A673 (cell line): ENCODE results near the gene SERPINB8. TPM values are rescaled to one million over a fixed set of nuclear protein-coding genes. Genes with fewer than 3 reads are reported as not detected.
A peak's percentile ranks its signal among the peaks of the same experiment; 100 is the strongest.

Experiments
- BruUV-seq: library from RNA; stranded (reverse); fragments of 400-500 nt; replicated peaks from 2 replicates; lab custom pipeline; 2021; lab: Mats Ljungman, UMichigan
- CTCF ChIA-PET: fragments of 300-600 bp; sonication (Branson Sonifier 250); formaldehyde crosslinking; loops from one replicate; lab custom pipeline; 2022; ENCODE audit warnings: antibody characterized with exemption; lab: Charles Lee
- POLR2A ChIA-PET: fragments of 300-600 bp; sonication (Branson Sonifier 250); formaldehyde crosslinking; loops from one replicate; lab custom pipeline; 2022; ENCODE audit warnings: antibody characterized with exemption; ENCODE audit not compliant: low non-redundant PET; lab: Charles Lee
- DNase-seq: peaks from one replicate; pipeline ENCODE4 v3.0.0-alpha.2; 2015; ENCODE audit warnings: low spot score
- H3K27ac ChIP-seq: fragments of 200-600 bp; sonication (generic); 2 replicates; pipeline ENCODE4 v1.5.1; 2016; ENCODE audit warnings: mixed run types, low read depth, mild to moderate bottlenecking, mixed read lengths, antibody characterized with exemption, low read length; ENCODE audit not compliant: poor library complexity, severe bottlenecking
- H3K27me3 ChIP-seq: fragments of 200-600 bp; sonication (generic); replicated peaks from 2 replicates; pipeline ENCODE4 v1.6.1; 2017; ENCODE audit warnings: mixed run types, low read depth, mild to moderate bottlenecking, mixed read lengths, antibody characterized with exemption, low read length; ENCODE audit not compliant: insufficient read depth, poor library complexity
- H3K36me3 ChIP-seq: fragments of 200-600 bp; sonication (generic); 2 replicates; pipeline ENCODE4 v1.6.1; 2016; ENCODE audit warnings: mixed run types, mild to moderate bottlenecking, mixed read lengths, antibody characterized with exemption, low read length; ENCODE audit not compliant: insufficient read depth, poor library complexity, severe bottlenecking
- H3K4me1 ChIP-seq: fragments of 200-600 bp; sonication (generic); 2 replicates; pipeline ENCODE4 v1.6.1; 2017; ENCODE audit warnings: mixed run types, mild to moderate bottlenecking, mixed read lengths, antibody characterized with exemption, low read length; ENCODE audit not compliant: insufficient read depth, poor library complexity, severe bottlenecking
- H3K4me3 ChIP-seq: fragments of 200-600 bp; sonication (generic); 2 replicates; pipeline ENCODE4 v1.5.1; 2016; ENCODE audit warnings: low read depth, mixed run types, mild to moderate bottlenecking, mixed read lengths, low read length; ENCODE audit not compliant: poor library complexity, severe bottlenecking
- H3K9me3 ChIP-seq: fragments of 200-600 bp; sonication (generic); 2 replicates; pipeline ENCODE4 v1.6.1; 2016; ENCODE audit warnings: mixed run types, low read depth, mild to moderate bottlenecking, mixed read lengths, antibody characterized with exemption, low read length; ENCODE audit not compliant: poor library complexity, severe bottlenecking
- CTCF ChIP-seq: fragments of 300-800, 200-600 bp; sonication (generic); conservative IDR thresholded peaks from 2 replicates; pipeline ENCODE4 v1.5.1; 2017; ENCODE audit warnings: low read depth, mild to moderate bottlenecking, antibody characterized with exemption, low read length, moderate library complexity, mixed read lengths
- EZH2 ChIP-seq: fragments of 200-600 bp; sonication (generic); IDR thresholded peaks from 2 replicates; pipeline ENCODE4 v1.6.1; 2017; ENCODE audit warnings: borderline replicate concordance, low read depth, mild to moderate bottlenecking, mixed read lengths, antibody characterized with exemption, low read length; ENCODE audit not compliant: poor library complexity, severe bottlenecking
- intact Hi-C: fragments of 100-400 bp; cut with micrococcal nuclease; formaldehyde crosslinking; loops from one replicate; pipeline ENCODE4 v1.10.0; 2022; ENCODE audit not compliant: unreplicated experiment
- total RNA-seq: library from RNA; stranded (reverse); gene quantifications from 2 replicates; pipeline ENCODE4 v1.2.3, GENCODE V29; 2021

The SERPINB8 gene
- total RNA-seq, 1 experiment from 2014 or later: 26.4 TPM

GRCh38 chr18:63994783-63995399 is 25.0 kb downstream of the SERPINB8 start:
- peak; percentile 71 for DNase-seq
- H3K4me3 ChIP-seq: no peak overlapping the region
- POLR2A ChIA-PET: no interaction called here
- H3K27ac ChIP-seq: no peak overlapping the region
- intact Hi-C loops: loop anchor here (1.0 kb wide), 1 partner anchor 104 kb away; no protein-coding TSS in a partner anchor
- no peaks in the 10 kb centered on the region for H3K27me3 ChIP-seq
- TF ChIP-seq EZH2: no peak
- TF ChIP-seq CTCF: peak; percentile 90
- no peaks in the 10 kb centered on the region for H3K4me1 ChIP-seq
- H3K36me3 ChIP-seq: no peaks in the 10 kb centered on the region
- BruUV-seq: no TSS peak
- H3K9me3 ChIP-seq: peaks cover 9% of the 10 kb centered on the region
- CTCF ChIA-PET: interaction anchor here (0.6 to 1.2 kb wide), 2 partner anchors 10 to 20 kb away, joined by 4 read pairs; no protein-coding TSS in a partner anchor

GRCh38 chr18:63997041-63997440 is 27.2 kb downstream of the SERPINB8 start:
- ChIA-PET CTCF (no interaction called here), POLR2A (no interaction called here)
- no peaks in the 10 kb centered on the region for H3K27me3 ChIP-seq
- H3K9me3 ChIP-seq: peaks cover 9% of the 10 kb centered on the region
- no peak overlapping the region for H3K4me3 ChIP-seq
- DNase-seq: no peak
- intact Hi-C loops: no loop called here
- no peaks in the 10 kb centered on the region for H3K4me1 ChIP-seq
- H3K27ac ChIP-seq: no peak overlapping the region
- TF ChIP-seq EZH2: no peak
- TF ChIP-seq CTCF: no peak
- no TSS peak for BruUV-seq
- no peaks in the 10 kb centered on the region for H3K36me3 ChIP-seq

GRCh38 chr18:63997606-63998005 is 27.7 kb downstream of the SERPINB8 start:
- TF ChIP-seq CTCF (no peak), EZH2 (no peak)
- no peak overlapping the region for H3K27ac ChIP-seq
- no peak overlapping the region for H3K4me3 ChIP-seq
- DNase-seq: no peak
- ChIA-PET POLR2A (no interaction called here), CTCF (no interaction called here)
- intact Hi-C loops: no loop called here
- H3K36me3 ChIP-seq: no peaks in the 10 kb centered on the region
- H3K27me3 ChIP-seq: no peaks in the 10 kb centered on the region
- BruUV-seq: no TSS peak
- H3K4me1 ChIP-seq: no peaks in the 10 kb centered on the region
- peaks cover 9% of the 10 kb centered on the region for H3K9me3 ChIP-seq
